Testis (tissue), 3 donors: ENCODE results near the gene AKAP10. TPM values are rescaled to one million over a fixed set of nuclear protein-coding genes. Genes with fewer than 3 reads are reported as not detected.
"Not testable (repeated sequence)": the region's sequence is repeated elsewhere in the genome, so short reads cannot be mapped to it uniquely, and the experiment has no call there.

ENCODE experiments used
- DNase-seq: peaks from one replicate; pipeline ENCODE4 v3.0.0-alpha.2; 2019
- H3K27ac ChIP-seq, 2 donors: fragments of 200-600 bp; sonication (generic); one replicate each; pipeline ENCODE4 v1.5.1; 2019
- H3K27me3 ChIP-seq: fragments of 200-600 bp; sonication (generic); one replicate; pipeline ENCODE4 v1.5.1; 2019
- H3K36me3 ChIP-seq: fragments of 200-600 bp; sonication (generic); one replicate; pipeline ENCODE4 v1.5.1; 2017; ENCODE audit warnings: low read depth; ENCODE audit errors: missing control alignments
- H3K4me1 ChIP-seq: fragments of 200-600 bp; sonication (generic); one replicate; pipeline ENCODE4 v1.5.1; 2019
- H3K4me3 ChIP-seq, 2 donors: fragments of 200-600 bp; sonication (generic); one replicate each; pipeline ENCODE4 v1.5.1; 2017 to 2019
- H3K9me3 ChIP-seq: fragments of 200-600 bp; sonication (generic); one replicate; pipeline ENCODE4 v1.5.1; 2017
- POLR2A ChIP-seq: fragments of 450-650 bp; IDR thresholded peaks from one replicate; pipeline ENCODE4 v1.6.1; 2017; ENCODE audit warnings: antibody characterized with exemption, mild to moderate bottlenecking, moderate library complexity
- WGBS, 2 donors: methylation state at CpG; one replicate each; pipeline ENCODE4 v1.1.5; 2018; 5-methylcytosine and 5-hydroxymethylcytosine counted together
- intact Hi-C: fragments of 100-400 bp; cut with DNase I; formaldehyde crosslinking; loops from one replicate; pipeline ENCODE4 v1.15.1; 2023; ENCODE audit warnings: low total_unique reads
- polyA plus RNA-seq: library from polyadenylated mRNA; stranded (reverse); fragments of 350-450 nt; fragmentation: Illumina TruSeq; extraction: RNeasy Lipid Tissue Mini Kit (QIAGEN cat#74804); gene quantifications from one replicate; pipeline ENCODE4 v1.2.3, GENCODE V29; 2014; ENCODE audit warnings: low read depth, low replicate concordance; ENCODE audit not compliant: insufficient read depth
- small RNA-seq, 2 donors: library from RNA; depleted of rRNA; stranded (forward); fragments of <200 nt; gene quantifications; one replicate each; pipeline ENCODE3, GENCODE V24; 2016
- total RNA-seq, 2 donors: library from RNA; depleted of rRNA; stranded (reverse); fragments of >200 nt; gene quantifications; one replicate each; pipeline ENCODE4 v1.2.3, GENCODE V29; 2016
- TF ChIP-seq, protein P1 (sequence below), 3 experiments: fragments of 450-650 bp in 2 of 3; fragments of 200-600 bp in 1 of 3; sonication (generic) in 1 of 3; IDR thresholded peaks; one replicate each; pipeline ENCODE4 v1.5.1; 2016 to 2019; ENCODE audit warnings: antibody characterized with exemption in 3 of 3, mild to moderate bottlenecking in 2 of 3, moderate library complexity in 1 of 3

The AKAP10 gene
- total and polyA plus RNA-seq, 3 donors from 2014 or later = 36.0 to 40.0 (median 38.4) TPM

- intact Hi-C loops = no loop called here
- peak; percentile 73 for DNase-seq
These were observed 110.1 kb downstream of the AKAP10 start, which contains the start of gene ULK2 for GRCh38 chr17:19867329-19868078. Gene ULK2 (minus strand): TSS chr17:19867936. CDS start chr17:19867417, 519 bp downstream.

GRCh38 chr17:19867079-19867328 lies 110.6 kb downstream of the AKAP10 start:
- peak; percentile 84 for DNase-seq
- Histone ChIP-seq H3K27ac (peak overlapping the region; percentile 45 to 87), H3K36me3 (no peaks in the 10 kb centered on the region), H3K4me1 (no peaks in the 10 kb centered on the region), H3K9me3 (no peaks in the 10 kb centered on the region), H3K27me3 (no peaks in the 10 kb centered on the region), H3K4me3 (peak overlapping the region; percentile 73 to 92)
- TF ChIP-seq, protein P1, sequence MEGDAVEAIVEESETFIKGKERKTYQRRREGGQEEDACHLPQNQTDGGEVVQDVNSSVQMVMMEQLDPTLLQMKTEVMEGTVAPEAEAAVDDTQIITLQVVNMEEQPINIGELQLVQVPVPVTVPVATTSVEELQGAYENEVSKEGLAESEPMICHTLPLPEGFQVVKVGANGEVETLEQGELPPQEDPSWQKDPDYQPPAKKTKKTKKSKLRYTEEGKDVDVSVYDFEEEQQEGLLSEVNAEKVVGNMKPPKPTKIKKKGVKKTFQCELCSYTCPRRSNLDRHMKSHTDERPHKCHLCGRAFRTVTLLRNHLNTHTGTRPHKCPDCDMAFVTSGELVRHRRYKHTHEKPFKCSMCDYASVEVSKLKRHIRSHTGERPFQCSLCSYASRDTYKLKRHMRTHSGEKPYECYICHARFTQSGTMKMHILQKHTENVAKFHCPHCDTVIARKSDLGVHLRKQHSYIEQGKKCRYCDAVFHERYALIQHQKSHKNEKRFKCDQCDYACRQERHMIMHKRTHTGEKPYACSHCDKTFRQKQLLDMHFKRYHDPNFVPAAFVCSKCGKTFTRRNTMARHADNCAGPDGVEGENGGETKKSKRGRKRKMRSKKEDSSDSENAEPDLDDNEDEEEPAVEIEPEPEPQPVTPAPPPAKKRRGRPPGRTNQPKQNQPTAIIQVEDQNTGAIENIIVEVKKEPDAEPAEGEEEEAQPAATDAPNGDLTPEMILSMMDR (IDR thresholded peaks at IDR 0.05) = no peak
- TF ChIP-seq POLR2A = no peak
- WGBS, 2 donors = 0% methylated on average over 2 to 17 of the region's 27 CpGs
- intact Hi-C loops = no loop called here

More at GRCh38 chr17:19867329-19868078, 110.1 kb downstream of the AKAP10 start, which contains the start of gene ULK2:
- H3K4me1 ChIP-seq = no peaks in the 10 kb centered on the region
- peak within 1 kb of the TSS; percentile 69 to 87 for H3K27ac ChIP-seq
- H3K4me3 ChIP-seq = peak within 1 kb of the TSS; percentile 73 to 92
- WGBS, 2 donors = 1 to 4% methylated on average over 13 to 44 of the region's 111 CpGs
- H3K36me3 ChIP-seq = no peaks in the 10 kb centered on the region
- TF ChIP-seq, protein P1 (IDR thresholded peaks at IDR 0.05) = peak in 1 of 3 experiments; percentile 26
- TF ChIP-seq POLR2A = no peak
- H3K27me3 ChIP-seq = no peaks in the 10 kb centered on the region
- no peaks in the 10 kb centered on the region for H3K9me3 ChIP-seq

GRCh38 chr17:19865021-19865420 lies 112.6 kb downstream of the AKAP10 start:
- no peak overlapping the region for H3K27ac ChIP-seq
- intact Hi-C loops = no loop called here
- 58 to 82% methylated on average over 3 of the region's 3 CpGs for WGBS, 2 donors

DNA sequence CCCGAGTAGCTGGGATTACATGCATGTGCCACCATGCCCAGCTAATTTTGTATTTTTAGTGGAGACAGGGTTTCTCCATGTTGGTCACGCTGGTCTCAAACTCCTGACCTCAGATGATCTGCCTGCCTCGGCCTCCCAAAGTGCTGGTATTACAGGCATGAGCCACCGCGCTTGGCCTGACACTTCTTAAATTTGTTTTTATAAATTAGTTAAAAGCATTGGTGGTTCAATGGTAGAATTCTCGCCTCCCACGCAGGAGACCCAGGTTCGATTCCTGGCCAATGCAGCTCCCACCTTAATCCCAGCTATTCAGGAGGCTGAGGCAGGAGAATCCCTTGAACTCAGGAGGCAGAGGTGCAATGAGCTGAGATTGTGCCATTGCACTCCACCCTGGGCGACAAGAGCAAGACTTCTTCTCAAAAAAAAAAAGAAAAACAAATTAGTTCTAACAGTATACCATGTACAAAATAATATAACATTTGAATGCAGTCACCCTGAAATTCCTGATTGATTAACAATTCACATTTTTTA lies 116.9 kb downstream of the AKAP10 start:
- H3K27ac ChIP-seq, H3K4me1 ChIP-seq, H3K27me3 ChIP-seq, H3K4me3 ChIP-seq, intact Hi-C loops, H3K36me3 ChIP-seq, H3K9me3 ChIP-seq, DNase-seq: not testable (repeated sequence)
- WGBS, 2 donors = 93 to 97% methylated on average over 9 of the region's 9 CpGs

More at GRCh38 chr17:19865021-19865420, 112.6 kb downstream of the AKAP10 start:
- H3K9me3 ChIP-seq = no peaks in the 10 kb centered on the region
- H3K27me3 ChIP-seq = no peaks in the 10 kb centered on the region
- no peak overlapping the region for H3K4me3 ChIP-seq
- no peak for DNase-seq
- no peaks in the 10 kb centered on the region for H3K36me3 ChIP-seq
- H3K4me1 ChIP-seq = no peaks in the 10 kb centered on the region
- no peak for TF ChIP-seq POLR2A

DNA sequence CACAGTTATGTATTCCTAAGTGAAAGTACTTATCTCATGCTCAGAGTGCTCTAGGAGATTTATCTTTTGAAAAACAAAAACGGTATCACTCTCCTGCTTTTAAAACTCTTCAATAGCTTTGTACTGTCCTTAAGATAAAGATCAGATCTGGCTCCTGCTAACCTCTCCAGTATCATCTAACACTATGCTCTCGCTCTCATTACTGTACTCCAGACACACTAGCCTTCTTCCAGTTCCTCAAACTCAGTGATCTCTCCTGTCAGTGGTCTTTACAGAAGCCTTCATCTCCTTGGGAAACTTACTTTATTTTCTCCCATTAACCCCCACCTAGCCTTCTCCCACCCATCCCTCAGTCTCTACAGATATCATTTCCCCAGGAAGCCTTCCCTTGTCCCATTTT lies 120.0 kb downstream of the AKAP10 start:
- intact Hi-C loops = no loop called here
- H3K27me3 ChIP-seq = no peaks in the 10 kb centered on the region
- no peak for DNase-seq
- no peak overlapping the region for H3K27ac ChIP-seq
- TF ChIP-seq, protein P1 (IDR thresholded peaks at IDR 0.05) = no peak
- TF ChIP-seq POLR2A = no peak
- no peaks in the 10 kb centered on the region for H3K4me1 ChIP-seq
- no peak overlapping the region for H3K4me3 ChIP-seq
- H3K9me3 ChIP-seq = no peaks in the 10 kb centered on the region
- H3K36me3 ChIP-seq = no peaks in the 10 kb centered on the region
- 66 to 75% methylated on average over 2 of the region's 2 CpGs for WGBS, 2 donors

Small RNA genes within 50 kb of the gene (small RNA-seq; reads per million reads assigned to genes)
- gene AC015726.2 = 0 reads per million in 2 donors

Other genes starting within 250 kb of the AKAP10 start
- gene ALDH3A1, start 229.5 kb downstream of the AKAP10 start, total RNA-seq = 1 to 10 TPM; 3.2 to 5.6 TPM
- gene ALDH3A1, start 229.5 kb downstream of the AKAP10 start, polyA plus RNA-seq = 4.2 TPM
- gene ULK2, start 109.9 kb downstream of the AKAP10 start, total RNA-seq = 10 to 100 TPM; 69.2 to 87.2 TPM
- gene ULK2, start 109.9 kb downstream of the AKAP10 start, polyA plus RNA-seq = 112 TPM
- 100 to 1,000 TPM; 148 to 160 TPM for gene SPECC1, start 31.5 kb upstream of the AKAP10 start, total RNA-seq
- 78.6 TPM for gene SPECC1, start 31.5 kb upstream of the AKAP10 start, polyA plus RNA-seq